ENCODE data around the gene TAS1R3. TPM values are rescaled to one million over a fixed set of nuclear protein-coding genes. Genes with fewer than 3 reads are reported as not detected.
A peak's percentile ranks its signal among the peaks of the same experiment; 100 is the strongest.

The TAS1R3 gene
- total RNA-seq, 1 donor from 2014 or later = 1.3 TPM

DNA sequence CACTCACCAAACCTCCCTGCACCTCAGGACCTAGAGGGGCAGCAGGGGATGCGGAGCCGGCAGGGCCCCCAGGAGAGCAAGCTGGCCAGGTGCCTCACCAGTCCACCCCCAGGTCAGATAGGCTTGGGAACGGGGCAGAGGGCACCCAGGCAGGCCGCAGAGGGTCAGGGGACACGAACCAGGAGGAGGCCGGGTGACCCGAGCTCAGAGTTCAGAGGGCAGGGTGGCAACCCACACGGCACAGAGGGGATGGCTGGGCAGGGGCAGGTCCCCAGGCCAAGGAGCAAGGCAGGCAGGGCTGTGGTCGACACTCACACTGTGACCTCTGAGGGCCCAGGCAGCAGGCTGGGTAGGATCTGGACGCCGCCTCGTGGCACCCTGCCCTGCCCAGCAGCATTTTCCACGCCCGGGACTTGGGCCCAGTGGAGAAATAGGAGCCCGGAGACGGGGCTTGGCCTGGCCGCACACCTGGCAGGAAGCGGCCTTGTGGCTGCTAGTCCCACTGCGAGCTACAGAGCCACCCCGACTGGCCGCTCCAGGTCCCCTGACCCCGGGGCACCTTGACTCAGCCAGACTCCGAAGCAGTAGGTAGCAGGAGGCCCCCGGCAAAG is 12.8 kb downstream of the TAS1R3 start:
- no peak overlapping the region for H3K4me3 Mint-ChIP-seq (ENCODE audit: unreplicated experiment)
- peaks cover 8% of the 10 kb centered on the region for H3K4me1 Mint-ChIP-seq (ENCODE audit: low read depth, unreplicated experiment)
- H3K36me3 Mint-ChIP-seq (ENCODE audit: unreplicated experiment) = no peaks in the 10 kb centered on the region
- peaks cover 15% of the 10 kb centered on the region for H3K27me3 Mint-ChIP-seq (ENCODE audit: unreplicated experiment)
- peaks cover 9% of the 10 kb centered on the region for H3K9me3 Mint-ChIP-seq (ENCODE audit: unreplicated experiment)
- H3K27ac Mint-ChIP-seq (ENCODE audit: unreplicated experiment) = no peak overlapping the region
- TF ChIP-seq, protein P1, sequence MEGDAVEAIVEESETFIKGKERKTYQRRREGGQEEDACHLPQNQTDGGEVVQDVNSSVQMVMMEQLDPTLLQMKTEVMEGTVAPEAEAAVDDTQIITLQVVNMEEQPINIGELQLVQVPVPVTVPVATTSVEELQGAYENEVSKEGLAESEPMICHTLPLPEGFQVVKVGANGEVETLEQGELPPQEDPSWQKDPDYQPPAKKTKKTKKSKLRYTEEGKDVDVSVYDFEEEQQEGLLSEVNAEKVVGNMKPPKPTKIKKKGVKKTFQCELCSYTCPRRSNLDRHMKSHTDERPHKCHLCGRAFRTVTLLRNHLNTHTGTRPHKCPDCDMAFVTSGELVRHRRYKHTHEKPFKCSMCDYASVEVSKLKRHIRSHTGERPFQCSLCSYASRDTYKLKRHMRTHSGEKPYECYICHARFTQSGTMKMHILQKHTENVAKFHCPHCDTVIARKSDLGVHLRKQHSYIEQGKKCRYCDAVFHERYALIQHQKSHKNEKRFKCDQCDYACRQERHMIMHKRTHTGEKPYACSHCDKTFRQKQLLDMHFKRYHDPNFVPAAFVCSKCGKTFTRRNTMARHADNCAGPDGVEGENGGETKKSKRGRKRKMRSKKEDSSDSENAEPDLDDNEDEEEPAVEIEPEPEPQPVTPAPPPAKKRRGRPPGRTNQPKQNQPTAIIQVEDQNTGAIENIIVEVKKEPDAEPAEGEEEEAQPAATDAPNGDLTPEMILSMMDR (IDR thresholded peaks at IDR 0.05; ENCODE audit: partially characterized antibody, unreplicated experiment) = no peak
- DNase-seq = no peak

DNA sequence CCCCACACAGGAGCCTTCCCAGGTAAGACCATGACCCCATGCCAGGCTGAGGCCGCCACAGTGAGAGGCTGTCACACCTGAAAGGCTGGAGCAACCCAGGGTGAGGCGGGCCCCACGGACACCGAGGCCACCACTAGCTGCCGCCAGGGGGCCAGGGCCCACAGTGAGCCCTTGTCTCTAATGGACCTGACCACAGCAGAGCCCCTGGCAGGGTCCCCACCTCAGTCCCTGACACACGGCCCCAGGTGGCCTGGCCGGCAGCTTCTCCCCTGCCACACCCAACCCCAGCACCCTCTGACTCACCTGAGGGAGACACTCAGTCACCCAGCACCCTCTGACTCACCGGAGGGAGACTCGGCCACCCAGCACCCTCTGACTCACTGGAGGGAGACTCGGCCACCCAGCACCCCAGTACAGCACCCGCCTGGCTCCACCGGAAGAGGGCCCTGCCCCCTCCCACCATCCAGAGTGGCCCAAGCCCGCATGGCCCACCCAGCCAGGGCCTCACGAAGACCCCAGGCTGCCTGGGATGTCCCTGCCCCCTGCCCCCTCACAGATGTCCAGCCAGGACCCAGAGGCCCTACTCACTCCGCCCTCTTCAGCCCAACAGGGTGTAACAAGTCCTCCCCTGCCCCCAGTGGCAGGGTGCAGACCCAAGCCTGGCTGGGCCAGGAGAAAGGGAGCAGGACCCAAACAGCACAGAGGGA is 13.7 kb downstream of the TAS1R3 start:
- no peak overlapping the region for H3K27ac Mint-ChIP-seq (ENCODE audit: unreplicated experiment)
- peaks cover 15% of the 10 kb centered on the region for H3K27me3 Mint-ChIP-seq (ENCODE audit: unreplicated experiment)
- DNase-seq = peak; percentile 64
- peaks cover 8% of the 10 kb centered on the region for H3K4me1 Mint-ChIP-seq (ENCODE audit: low read depth, unreplicated experiment)
- H3K9me3 Mint-ChIP-seq (ENCODE audit: unreplicated experiment) = peaks cover 9% of the 10 kb centered on the region
- no peak overlapping the region for H3K4me3 Mint-ChIP-seq (ENCODE audit: unreplicated experiment)
- no peaks in the 10 kb centered on the region for H3K36me3 Mint-ChIP-seq (ENCODE audit: unreplicated experiment)
- TF ChIP-seq, protein P1 (IDR thresholded peaks at IDR 0.05; ENCODE audit: partially characterized antibody, unreplicated experiment) = peak; percentile 55

GRCh38 chr1:1345384-1345783 is 14.3 kb downstream of the TAS1R3 start:
- TF ChIP-seq, protein P1 (IDR thresholded peaks at IDR 0.05; ENCODE audit: partially characterized antibody, unreplicated experiment) = no peak
- Mint-ChIP-seq H3K9me3 (ENCODE audit: unreplicated experiment) (peaks cover 9% of the 10 kb centered on the region), H3K27ac (ENCODE audit: unreplicated experiment) (no peak overlapping the region), H3K36me3 (ENCODE audit: unreplicated experiment) (no peaks in the 10 kb centered on the region), H3K27me3 (ENCODE audit: unreplicated experiment) (peaks cover 15% of the 10 kb centered on the region), H3K4me1 (ENCODE audit: low read depth, unreplicated experiment) (peaks cover 8% of the 10 kb centered on the region), H3K4me3 (ENCODE audit: unreplicated experiment) (no peak overlapping the region)
- no peak for DNase-seq

DNA sequence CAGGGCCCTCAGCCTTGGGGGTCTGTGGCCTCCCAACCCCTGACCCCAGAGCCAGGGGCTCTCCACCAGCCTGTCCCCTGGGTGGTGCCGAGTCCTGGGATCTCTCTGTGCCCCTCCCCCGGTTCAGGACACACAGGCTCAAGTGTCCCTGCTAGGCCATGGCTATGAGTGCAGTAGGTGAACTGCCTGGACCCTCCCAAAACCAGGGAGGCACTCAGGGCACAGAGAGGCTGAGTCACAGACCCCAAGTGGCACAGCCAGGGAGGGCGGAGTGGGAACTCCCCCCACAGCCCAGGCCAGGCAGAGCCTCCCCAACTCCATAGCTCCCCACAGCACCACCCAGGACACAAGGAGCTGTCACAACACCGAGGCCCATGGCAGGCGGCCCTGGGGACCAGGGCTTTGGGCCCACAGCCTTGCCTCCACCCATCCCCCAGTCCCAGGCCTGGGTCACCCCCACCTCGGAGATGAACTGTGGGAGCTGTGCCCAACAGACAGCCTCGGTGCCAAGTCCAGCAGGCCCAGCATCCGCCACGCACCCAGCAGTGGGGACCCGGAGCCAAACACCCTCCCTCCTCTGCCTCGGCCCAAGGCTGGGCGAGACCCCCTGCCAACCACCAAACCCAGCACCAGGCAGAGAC is 14.9 kb downstream of the TAS1R3 start:
- no peak overlapping the region for H3K27ac Mint-ChIP-seq (ENCODE audit: unreplicated experiment)
- peak overlapping the region; percentile 82 for H3K4me3 Mint-ChIP-seq (ENCODE audit: unreplicated experiment)
- H3K36me3 Mint-ChIP-seq (ENCODE audit: unreplicated experiment) = no peaks in the 10 kb centered on the region
- H3K27me3 Mint-ChIP-seq (ENCODE audit: unreplicated experiment) = peaks cover 10% of the 10 kb centered on the region
- H3K4me1 Mint-ChIP-seq (ENCODE audit: low read depth, unreplicated experiment) = peaks cover 8% of the 10 kb centered on the region
- peaks cover 5% of the 10 kb centered on the region for H3K9me3 Mint-ChIP-seq (ENCODE audit: unreplicated experiment)
- DNase-seq = no peak
- TF ChIP-seq, protein P1 (IDR thresholded peaks at IDR 0.05; ENCODE audit: partially characterized antibody, unreplicated experiment) = no peak

GRCh38 chr1:1346501-1346890 is 15.4 kb downstream of the TAS1R3 start:
- peaks cover 8% of the 10 kb centered on the region for H3K4me1 Mint-ChIP-seq (ENCODE audit: low read depth, unreplicated experiment)
- peaks cover 7% of the 10 kb centered on the region for H3K27me3 Mint-ChIP-seq (ENCODE audit: unreplicated experiment)
- no peaks in the 10 kb centered on the region for H3K36me3 Mint-ChIP-seq (ENCODE audit: unreplicated experiment)
- TF ChIP-seq, protein P1 (IDR thresholded peaks at IDR 0.05; ENCODE audit: partially characterized antibody, unreplicated experiment) = no peak
- no peaks in the 10 kb centered on the region for H3K9me3 Mint-ChIP-seq (ENCODE audit: unreplicated experiment)
- no peak for DNase-seq
- peak overlapping the region; percentile 82 for H3K4me3 Mint-ChIP-seq (ENCODE audit: unreplicated experiment)
- no peak overlapping the region for H3K27ac Mint-ChIP-seq (ENCODE audit: unreplicated experiment)
